NT2/D1 (cell line): ENCODE results near the gene DYRK1A.

ENCODE experiments used
- DNase-seq: peaks from one replicate; pipeline ENCODE4 v3.0.0-alpha.2; 2011; ENCODE audit warnings: low read depth, low spot score
- H3K27me3 ChIP-seq: 2 replicates; pipeline ENCODE4 v1.6.0; 2011; ENCODE audit warnings: mild to moderate bottlenecking; ENCODE audit not compliant: insufficient read length, insufficient read depth
- H3K36me3 ChIP-seq: 2 replicates; pipeline ENCODE4 v1.6.1; 2011; ENCODE audit warnings: mild to moderate bottlenecking, low read length, mixed read lengths; ENCODE audit not compliant: insufficient read depth, insufficient read length
- H3K4me1 ChIP-seq: 2 replicates; pipeline ENCODE4 v1.5.1; 2011; ENCODE audit not compliant: insufficient read depth, insufficient read length
- H3K4me3 ChIP-seq: 2 replicates; pipeline ENCODE4 v1.5.1; 2011; ENCODE audit warnings: low read depth; ENCODE audit not compliant: insufficient read length
- H3K9ac ChIP-seq: 2 replicates; pipeline ENCODE4 v1.6.0; 2011; ENCODE audit warnings: low read depth; ENCODE audit not compliant: insufficient read length
- H3K9me3 ChIP-seq: 2 replicates; pipeline ENCODE4 v1.5.1; 2011; ENCODE audit warnings: mild to moderate bottlenecking, low read length; ENCODE audit not compliant: insufficient read depth
- SUZ12 ChIP-seq: IDR thresholded peaks from 2 replicates; pipeline ENCODE4 v1.6.1; 2011; ENCODE audit not compliant: insufficient read length, insufficient read depth; ENCODE audit errors: extremely low read depth
- YY1 ChIP-seq: IDR thresholded peaks from 2 replicates; pipeline ENCODE4 v1.6.1; 2011; ENCODE audit not compliant: insufficient read length, insufficient read depth
- ZNF274 ChIP-seq: IDR thresholded peaks from 2 replicates; pipeline ENCODE4 v1.6.1; 2011; ENCODE audit warnings: mild to moderate bottlenecking, low read depth, low read length

Gene DYRK1A

GRCh38 chr21:37489553-37489952, 123.0 kb downstream of the DYRK1A start:
- Histone ChIP-seq H3K4me3 (no peak overlapping the region), H3K36me3 (peaks cover 79% of the 10 kb centered on the region), H3K9ac (no peak overlapping the region), H3K27me3 (no peaks in the 10 kb centered on the region), H3K9me3 (no peaks in the 10 kb centered on the region), H3K4me1 (no peaks in the 10 kb centered on the region)
- TF ChIP-seq SUZ12 (no peak), ZNF274 (no peak), YY1 (no peak)
- no peak for DNase-seq

DNA sequence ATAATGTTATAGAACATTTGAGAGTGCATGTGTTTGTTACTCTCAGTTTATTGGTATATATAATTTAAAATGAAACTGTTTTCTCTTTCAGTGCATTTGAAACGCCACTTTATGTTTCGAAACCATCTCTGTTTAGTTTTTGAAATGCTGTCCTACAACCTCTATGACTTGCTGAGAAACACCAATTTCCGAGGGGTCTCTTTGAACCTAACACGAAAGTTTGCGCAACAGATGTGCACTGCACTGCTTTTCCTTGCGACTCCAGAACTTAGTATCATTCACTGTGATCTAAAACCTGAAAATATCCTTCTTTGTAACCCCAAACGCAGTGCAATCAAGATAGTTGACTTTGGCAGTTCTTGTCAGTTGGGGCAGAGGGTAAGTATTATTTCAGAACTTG, 123.5 kb downstream of the DYRK1A start:
- H3K9me3 ChIP-seq, result no peaks in the 10 kb centered on the region
- DNase-seq, result no peak
- H3K9ac ChIP-seq, result no peak overlapping the region
- TF ChIP-seq SUZ12 (no peak), ZNF274 (no peak), YY1 (no peak)
- H3K36me3 ChIP-seq, result peaks cover 81% of the 10 kb centered on the region
- H3K27me3 ChIP-seq, result no peaks in the 10 kb centered on the region
- no peak overlapping the region for H3K4me3 ChIP-seq
- H3K4me1 ChIP-seq, result no peaks in the 10 kb centered on the region

GRCh38 chr21:37496972-37497371, 130.4 kb downstream of the DYRK1A start:
- no peaks in the 10 kb centered on the region for H3K4me1 ChIP-seq
- H3K27me3 ChIP-seq, result no peaks in the 10 kb centered on the region
- no peak overlapping the region for H3K4me3 ChIP-seq
- no peaks in the 10 kb centered on the region; the same call in 1 of the 2 replicates for H3K9me3 ChIP-seq
- H3K36me3 ChIP-seq, result peaks cover 67% of the 10 kb centered on the region
- no peak overlapping the region for H3K9ac ChIP-seq
- no peak for DNase-seq
- TF ChIP-seq SUZ12, result no peak
- TF ChIP-seq ZNF274, result no peak
- no peak for TF ChIP-seq YY1

GRCh38 chr21:37498664-37499063, 132.1 kb downstream of the DYRK1A start:
- Histone ChIP-seq H3K4me3 (no peak overlapping the region), H3K9me3 (no peaks in the 10 kb centered on the region; the same call in 1 of the 2 replicates), H3K4me1 (no peaks in the 10 kb centered on the region), H3K36me3 (peaks cover 59% of the 10 kb centered on the region), H3K9ac (no peak overlapping the region), H3K27me3 (no peaks in the 10 kb centered on the region)
- no peak for TF ChIP-seq SUZ12
- TF ChIP-seq ZNF274, result no peak
- TF ChIP-seq YY1, result no peak
- no peak for DNase-seq

- Histone ChIP-seq H3K4me3 (no peak overlapping the region), H3K9me3 (no peaks in the 10 kb centered on the region; the same call in 1 of the 2 replicates), H3K36me3 (peaks cover 55% of the 10 kb centered on the region), H3K27me3 (no peaks in the 10 kb centered on the region), H3K9ac (no peak overlapping the region), H3K4me1 (no peaks in the 10 kb centered on the region)
- TF ChIP-seq ZNF274, result no peak
- no peak for TF ChIP-seq SUZ12
- no peak for TF ChIP-seq YY1
- no peak for DNase-seq
Measured at GRCh38 chr21:37502947-37503346, 136.4 kb downstream of the DYRK1A start.

DNA sequence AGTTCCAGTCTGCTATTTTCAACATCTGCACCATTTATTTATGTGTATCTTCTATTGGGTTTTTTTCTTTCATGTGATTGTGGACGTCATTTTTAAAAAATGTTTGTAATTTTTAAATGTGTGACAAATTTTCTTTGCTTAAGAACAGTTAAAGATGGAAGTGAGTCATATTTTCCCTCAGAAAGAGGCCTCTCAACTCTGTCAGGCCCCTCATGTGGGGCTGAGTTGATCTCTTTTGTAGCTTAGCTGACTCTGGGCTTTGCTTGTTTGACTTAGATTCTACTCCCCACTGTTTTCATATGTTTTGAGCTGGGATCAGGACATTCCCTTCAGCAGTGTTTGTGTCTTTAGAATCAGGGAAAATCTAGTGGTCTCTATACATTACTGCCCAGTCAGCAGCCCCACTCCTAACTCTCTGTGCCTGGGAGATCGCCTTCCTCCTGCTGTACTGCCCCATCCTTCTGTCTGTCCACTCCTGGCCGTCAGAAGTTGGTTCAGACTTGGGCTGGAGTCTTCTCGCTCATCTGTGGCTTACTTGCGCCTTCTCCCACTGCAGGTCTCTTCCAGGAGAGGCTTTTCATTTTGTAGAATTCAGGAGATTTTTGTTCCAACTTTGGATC, 137.4 kb downstream of the DYRK1A start:
- H3K4me3 ChIP-seq, result no peak overlapping the region
- TF ChIP-seq ZNF274, result no peak
- no peak for TF ChIP-seq SUZ12
- no peak for TF ChIP-seq YY1
- no peaks in the 10 kb centered on the region for H3K27me3 ChIP-seq
- H3K9me3 ChIP-seq, result no peaks in the 10 kb centered on the region; the same call in 1 of the 2 replicates
- no peak overlapping the region for H3K9ac ChIP-seq
- H3K4me1 ChIP-seq, result no peaks in the 10 kb centered on the region
- peaks cover 59% of the 10 kb centered on the region for H3K36me3 ChIP-seq
- DNase-seq, result no peak

DNA sequence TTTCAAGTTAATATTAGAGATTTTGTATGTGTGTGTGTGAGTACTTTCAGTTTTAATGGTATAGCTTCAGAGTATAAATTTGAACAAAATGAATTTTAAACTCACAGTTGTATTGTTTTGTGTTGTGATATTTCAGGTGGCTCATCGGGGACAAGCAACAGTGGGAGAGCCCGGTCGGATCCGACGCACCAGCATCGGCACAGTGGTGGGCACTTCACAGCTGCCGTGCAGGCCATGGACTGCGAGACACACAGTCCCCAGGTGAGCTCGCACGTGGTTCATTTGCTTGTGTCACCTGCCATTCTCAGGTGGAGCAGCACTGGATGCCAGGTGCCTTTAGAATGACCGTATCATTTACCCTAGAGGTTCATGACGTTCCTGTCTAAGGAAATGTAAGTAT, 139.4 kb downstream of the DYRK1A start:
- TF ChIP-seq YY1, result no peak
- no peak for TF ChIP-seq SUZ12
- TF ChIP-seq ZNF274, result no peak
- Histone ChIP-seq H3K9ac (no peak overlapping the region), H3K27me3 (no peaks in the 10 kb centered on the region), H3K9me3 (no peaks in the 10 kb centered on the region; the same call in 1 of the 2 replicates), H3K36me3 (peaks cover 71% of the 10 kb centered on the region), H3K4me3 (no peak overlapping the region), H3K4me1 (no peaks in the 10 kb centered on the region)
- DNase-seq, result no peak

- TF ChIP-seq SUZ12, result no peak
- no peak for TF ChIP-seq YY1
- TF ChIP-seq ZNF274, result no peak
- Histone ChIP-seq H3K9me3 (no peaks in the 10 kb centered on the region; the same call in 1 of the 2 replicates), H3K4me3 (no peak overlapping the region), H3K9ac (no peak overlapping the region), H3K4me1 (no peaks in the 10 kb centered on the region), H3K27me3 (no peaks in the 10 kb centered on the region), H3K36me3 (peaks cover 88% of the 10 kb centered on the region)
- DNase-seq, result no peak
Measured at GRCh38 chr21:37507716-37508115, 141.1 kb downstream of the DYRK1A start.
